ENCODE results near the gene CNTN4.

The CNTN4 gene

GRCh38 chr3:2628117-2628516 is 529.5 kb downstream of the CNTN4 start:
- no peak for TF ChIP-seq CTCF (IDR thresholded peaks at IDR 0.05; ENCODE audit: insufficient read depth, low read depth, low read length, missing control alignments)
- no peak for DNase-seq (ENCODE audit: low read depth)
- no peak overlapping the region for H3K4me3 ChIP-seq (ENCODE audit: low read depth, low read length)

DNA sequence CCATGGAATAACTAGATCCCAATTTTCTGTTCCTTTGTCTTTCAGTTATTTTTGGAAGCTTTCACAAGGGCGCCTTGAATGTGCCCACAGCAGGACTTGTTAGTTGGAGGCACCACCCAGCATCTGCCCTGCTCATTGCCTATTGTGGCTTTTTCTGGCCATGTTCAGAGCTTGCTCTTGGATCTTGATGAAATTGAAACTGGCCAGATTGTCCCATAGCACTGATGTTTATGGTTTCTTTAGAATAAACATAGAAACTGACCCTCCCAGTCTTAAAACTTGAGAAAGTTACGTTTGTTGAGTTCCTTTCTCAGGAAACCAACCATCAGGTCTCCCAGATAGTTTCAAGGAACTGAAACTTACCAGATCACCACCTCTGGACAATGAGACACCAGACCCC is 536.8 kb downstream of the CNTN4 start:
- TF ChIP-seq CTCF (IDR thresholded peaks at IDR 0.05; ENCODE audit: insufficient read depth, low read depth, low read length, missing control alignments) = no peak
- no peak overlapping the region for H3K4me3 ChIP-seq (ENCODE audit: low read depth, low read length)
- DNase-seq (ENCODE audit: low read depth) = peak; percentile 66

GRCh38 chr3:2643606-2644005 is 544.9 kb downstream of the CNTN4 start:
- peak; percentile 5 for DNase-seq (ENCODE audit: low read depth)
- no peak for TF ChIP-seq CTCF (IDR thresholded peaks at IDR 0.05; ENCODE audit: insufficient read depth, low read depth, low read length, missing control alignments)
- H3K4me3 ChIP-seq (ENCODE audit: low read depth, low read length) = no peak overlapping the region

DNA sequence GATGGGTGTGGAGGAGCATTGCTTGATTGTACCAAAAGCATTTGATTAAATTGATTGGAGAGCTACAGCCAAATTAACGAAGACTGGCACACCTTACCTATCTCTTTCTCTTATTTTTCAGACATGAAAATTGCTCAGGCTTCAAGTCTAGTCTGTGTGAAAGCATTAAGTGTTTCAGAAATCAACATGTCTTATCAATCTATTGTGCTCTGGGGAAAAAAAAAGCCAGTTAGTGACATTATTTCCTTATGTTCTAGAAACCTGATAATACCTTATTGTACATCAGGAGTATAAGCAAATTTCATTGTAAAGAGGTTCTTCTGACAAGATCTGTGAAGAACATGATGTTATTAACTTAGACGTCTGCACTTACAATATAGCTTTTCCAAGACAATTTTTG is 546.3 kb downstream of the CNTN4 start:
- H3K4me3 ChIP-seq (ENCODE audit: low read depth, low read length) = no peak overlapping the region
- no peak for TF ChIP-seq CTCF (IDR thresholded peaks at IDR 0.05; ENCODE audit: insufficient read depth, low read depth, low read length, missing control alignments)
- no peak for DNase-seq (ENCODE audit: low read depth)

DNA sequence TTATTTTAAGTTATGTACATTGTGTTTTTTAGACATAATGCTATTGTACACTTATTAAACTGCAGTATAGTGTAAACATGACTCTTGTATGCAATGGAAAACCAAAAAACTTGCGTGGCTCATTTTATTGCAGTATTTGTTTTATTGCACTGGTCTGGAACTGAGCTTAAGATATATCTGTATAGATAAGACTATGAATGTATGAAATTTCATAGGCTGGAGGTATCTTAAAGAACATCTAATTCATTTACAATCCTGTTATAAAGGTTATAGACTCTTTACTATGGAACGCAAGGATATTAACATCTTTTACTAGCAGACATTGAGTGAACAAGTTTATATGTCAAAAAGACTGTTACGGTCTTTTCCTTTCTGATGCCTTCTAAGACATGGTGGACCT is 552.1 kb downstream of the CNTN4 start:
- no peak for DNase-seq (ENCODE audit: low read depth)
- TF ChIP-seq CTCF (IDR thresholded peaks at IDR 0.05; ENCODE audit: insufficient read depth, low read depth, low read length, missing control alignments) = no peak
- no peak overlapping the region for H3K4me3 ChIP-seq (ENCODE audit: low read depth, low read length)

GRCh38 chr3:2652386-2652785 is 553.7 kb downstream of the CNTN4 start:
- no peak overlapping the region for H3K4me3 ChIP-seq (ENCODE audit: low read depth, low read length)
- no peak for DNase-seq (ENCODE audit: low read depth)
- no peak for TF ChIP-seq CTCF (IDR thresholded peaks at IDR 0.05; ENCODE audit: insufficient read depth, low read depth, low read length, missing control alignments)

DNA sequence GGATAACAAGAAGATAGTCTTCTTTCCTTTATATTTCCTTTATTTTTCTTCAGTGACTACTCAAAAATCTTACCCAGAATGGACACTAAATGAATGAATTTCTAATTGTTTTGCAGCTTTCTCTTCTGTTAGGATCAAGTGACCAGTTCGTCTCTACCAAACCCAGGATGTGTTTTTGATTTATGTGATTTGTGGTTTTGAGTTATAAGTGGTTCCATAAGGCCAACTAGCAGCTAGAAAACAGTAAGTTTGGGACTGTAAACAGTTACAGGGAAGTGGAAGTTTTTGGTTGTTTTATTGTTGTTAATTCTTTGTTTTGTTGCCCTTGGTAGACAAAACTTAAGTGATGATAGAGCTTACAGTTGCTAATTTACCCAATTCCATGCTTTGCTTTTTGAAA is 555.0 kb downstream of the CNTN4 start:
- H3K4me3 ChIP-seq (ENCODE audit: low read depth, low read length) = no peak overlapping the region
- DNase-seq (ENCODE audit: low read depth) = no peak
- no peak for TF ChIP-seq CTCF (IDR thresholded peaks at IDR 0.05; ENCODE audit: insufficient read depth, low read depth, low read length, missing control alignments)
